Activated B cell treated with CpG ODN at 0.5 μM for 24 hours (primary cell): ENCODE results near the gene ITGA5. TPM values are rescaled to one million over a fixed set of nuclear protein-coding genes. Genes with fewer than 3 reads are reported as not detected.
A peak's percentile ranks its signal among the peaks of the same experiment; 100 is the strongest.

Experiments
- ATAC-seq: fragments of 200-7000 bp; cut with Tn5 transposase; one replicate; pipeline ENCODE4 v1.10.0; 2021; ENCODE audit warnings: low read depth, mild to moderate bottlenecking, moderate library complexity
- CTCF ChIA-PET: fragments of 350-600 bp; sonication (Branson Sonifier 250); formaldehyde crosslinking; loops from one replicate; lab custom pipeline; 2021; ENCODE audit warnings: antibody characterized with exemption; lab: Charles Lee
- POLR2A ChIA-PET: fragments of 350-600 bp; sonication (Branson Sonifier 250); formaldehyde crosslinking; loops from one replicate; lab custom pipeline; 2021; ENCODE audit warnings: antibody characterized with exemption; lab: Charles Lee
- DNase-seq: peaks from one replicate; pipeline ENCODE4 v3.0.0; 2022
- H3K27ac Mint-ChIP-seq: one replicate; pipeline ENCODE4 v1.8.0; 2020; ENCODE audit warnings: mixed read lengths
- H3K27me3 Mint-ChIP-seq: one replicate; pipeline ENCODE4 v1.8.0; 2021; ENCODE audit warnings: mixed read lengths
- H3K36me3 Mint-ChIP-seq: one replicate; pipeline ENCODE4 v1.8.0; 2021; ENCODE audit warnings: low read depth, mixed read lengths
- H3K4me1 Mint-ChIP-seq: one replicate; pipeline ENCODE4 v1.8.0; 2021; ENCODE audit warnings: mixed read lengths
- H3K4me3 Mint-ChIP-seq: one replicate; pipeline ENCODE4 v1.8.0; 2020; ENCODE audit warnings: mild to moderate bottlenecking, mixed read lengths
- H3K9me3 Mint-ChIP-seq: one replicate; pipeline ENCODE4 v1.8.0; 2020; ENCODE audit warnings: mixed read lengths
- intact Hi-C: fragments of 100-400 bp; cut with micrococcal nuclease; formaldehyde crosslinking; loops from one replicate; pipeline ENCODE4 v1.15.1; 2024
- total RNA-seq: library from RNA; stranded (reverse); gene quantifications from 2 replicates; pipeline ENCODE4 v1.2.3, GENCODE V29; 2022
- TF ChIP-seq, protein P1 (sequence below): fragments of 200-600 bp; IDR thresholded peaks from one replicate; pipeline ENCODE4 v1.8.0; 2022; ENCODE audit warnings: antibody characterized with exemption, mild to moderate bottlenecking

Gene ITGA5
- total RNA-seq, 1 donor from 2014 or later = 1.0 TPM

DNA sequence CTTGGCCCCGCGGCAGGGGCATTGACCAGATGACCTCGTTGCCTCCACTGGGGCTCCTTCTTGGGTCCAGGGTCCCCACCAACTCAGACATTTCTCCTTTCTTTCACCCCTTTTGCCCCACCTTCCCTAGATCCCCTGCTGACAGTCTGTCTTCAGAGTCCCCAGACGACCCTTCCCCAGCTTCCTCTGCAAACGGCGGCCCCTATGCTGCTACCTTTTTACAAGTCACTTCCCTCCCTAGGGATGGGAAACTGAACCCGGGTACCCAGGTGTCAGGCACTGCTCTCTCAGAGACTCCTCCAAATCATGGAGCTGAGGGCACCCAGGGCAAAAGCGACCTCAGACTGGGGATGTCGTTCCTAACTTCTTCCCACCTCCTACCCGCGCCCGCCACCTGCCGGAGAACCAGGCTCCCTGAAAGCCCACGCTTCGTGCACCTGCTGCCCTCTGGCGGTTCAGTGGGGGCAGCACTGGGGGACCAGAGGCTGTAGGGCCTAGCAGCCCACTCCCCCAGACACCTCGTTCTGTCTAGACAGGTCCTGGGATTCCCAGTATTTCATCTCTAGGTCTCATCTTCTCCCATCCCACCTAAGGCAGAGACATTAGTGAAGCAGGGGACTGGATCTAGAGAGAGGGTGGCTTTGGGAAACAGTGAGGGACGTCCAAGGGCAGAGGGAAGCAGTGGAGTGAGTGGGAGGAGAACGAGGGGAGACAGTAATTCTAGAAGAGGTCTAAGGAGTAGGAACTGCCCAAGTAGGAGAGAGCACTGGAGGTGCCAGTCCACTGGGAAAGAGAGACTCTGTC, 39.5 kb downstream of the ITGA5 start:
- TF ChIP-seq, protein P1, sequence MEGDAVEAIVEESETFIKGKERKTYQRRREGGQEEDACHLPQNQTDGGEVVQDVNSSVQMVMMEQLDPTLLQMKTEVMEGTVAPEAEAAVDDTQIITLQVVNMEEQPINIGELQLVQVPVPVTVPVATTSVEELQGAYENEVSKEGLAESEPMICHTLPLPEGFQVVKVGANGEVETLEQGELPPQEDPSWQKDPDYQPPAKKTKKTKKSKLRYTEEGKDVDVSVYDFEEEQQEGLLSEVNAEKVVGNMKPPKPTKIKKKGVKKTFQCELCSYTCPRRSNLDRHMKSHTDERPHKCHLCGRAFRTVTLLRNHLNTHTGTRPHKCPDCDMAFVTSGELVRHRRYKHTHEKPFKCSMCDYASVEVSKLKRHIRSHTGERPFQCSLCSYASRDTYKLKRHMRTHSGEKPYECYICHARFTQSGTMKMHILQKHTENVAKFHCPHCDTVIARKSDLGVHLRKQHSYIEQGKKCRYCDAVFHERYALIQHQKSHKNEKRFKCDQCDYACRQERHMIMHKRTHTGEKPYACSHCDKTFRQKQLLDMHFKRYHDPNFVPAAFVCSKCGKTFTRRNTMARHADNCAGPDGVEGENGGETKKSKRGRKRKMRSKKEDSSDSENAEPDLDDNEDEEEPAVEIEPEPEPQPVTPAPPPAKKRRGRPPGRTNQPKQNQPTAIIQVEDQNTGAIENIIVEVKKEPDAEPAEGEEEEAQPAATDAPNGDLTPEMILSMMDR = peak; percentile 99
- POLR2A ChIA-PET = interaction anchor here (0.5 to 1.7 kb wide), 4 partner anchors 9 to 99 kb away, joined by 3 to 9 read pairs (median 4); partner anchors contain the start of gene HNRNPA1
- peaks cover 38% of the 10 kb centered on the region for H3K4me1 Mint-ChIP-seq

GRCh38 chr12:54378796-54379397, 40.2 kb downstream of the ITGA5 start:
- Mint-ChIP-seq H3K4me1 (peaks cover 31% of the 10 kb centered on the region), H3K36me3 (no peaks in the 10 kb centered on the region), H3K4me3 (peak overlapping the region; percentile 65), H3K27me3 (no peaks in the 10 kb centered on the region), H3K27ac (no peak overlapping the region), H3K9me3 (no peaks in the 10 kb centered on the region)
- ChIA-PET POLR2A (interaction anchor here (0.5 to 1.7 kb wide), 4 partner anchors 8 to 99 kb away, joined by 3 to 9 read pairs (median 4); partner anchors contain the start of gene HNRNPA1), CTCF (interaction anchor here (0.9 to 5.9 kb wide), 19 partner anchors 8 to 164 kb away, joined by 3 to 30 read pairs (median 6); partner anchors contain the start of gene COPZ1)
- DNase-seq (no peak), ATAC-seq (peak; percentile 59)
- TF ChIP-seq, protein P1 = no peak
- intact Hi-C loops = loop anchor here (1.0 kb wide), 3 partner anchors 11 to 159 kb away; no protein-coding TSS in a partner anchor

More for the DNA sequence above, 39.5 kb downstream of the ITGA5 start:
- Mint-ChIP-seq H3K27ac (peak overlapping the region; percentile 24), H3K9me3 (no peaks in the 10 kb centered on the region), H3K4me3 (peak overlapping the region; percentile 65), H3K27me3 (no peaks in the 10 kb centered on the region), H3K36me3 (no peaks in the 10 kb centered on the region)
- peak; percentile 92 for ATAC-seq
- CTCF ChIA-PET = interaction anchor here (0.9 to 5.9 kb wide), 21 partner anchors 8 to 165 kb away, joined by 3 to 30 read pairs (median 6); partner anchors contain the start of gene COPZ1
- intact Hi-C loops = loop anchor here (1.0 kb wide), 3 partner anchors 11 to 159 kb away; no protein-coding TSS in a partner anchor
- peak; percentile 84 for DNase-seq

- POLR2A ChIA-PET = no interaction called here
These were observed 41.1 kb downstream of the ITGA5 start for GRCh38 chr12:54377797-54378515.

GRCh38 chr12:54377007-54377406, 42.1 kb downstream of the ITGA5 start:
- CTCF ChIA-PET = no interaction called here
- intact Hi-C loops = no loop called here
- no peak overlapping the region for H3K4me3 Mint-ChIP-seq

More at GRCh38 chr12:54377797-54378515, 41.1 kb downstream of the ITGA5 start:
- CTCF ChIA-PET = interaction anchor here (1.6 to 5.9 kb wide), 5 partner anchors 10 to 60 kb away, joined by 5 to 30 read pairs (median 8); partner anchors contain the start of gene COPZ1
- Mint-ChIP-seq H3K27ac (no peak overlapping the region), H3K4me1 (peaks cover 21% of the 10 kb centered on the region), H3K36me3 (peaks cover 4% of the 10 kb centered on the region), H3K9me3 (no peaks in the 10 kb centered on the region), H3K27me3 (no peaks in the 10 kb centered on the region), H3K4me3 (peak overlapping the region; percentile 38)
- intact Hi-C loops = no loop called here
- TF ChIP-seq, protein P1 = no peak
- ATAC-seq (no peak), DNase-seq (no peak)

More at GRCh38 chr12:54377007-54377406, 42.1 kb downstream of the ITGA5 start:
- Mint-ChIP-seq H3K4me1 (peaks cover 21% of the 10 kb centered on the region), H3K9me3 (no peaks in the 10 kb centered on the region), H3K27ac (no peak overlapping the region), H3K27me3 (no peaks in the 10 kb centered on the region), H3K36me3 (peaks cover 6% of the 10 kb centered on the region)
- no peak for DNase-seq
- POLR2A ChIA-PET = interaction anchor here (0.6 kb wide), 1 partner anchor 127 kb away, joined by 3 read pairs; no protein-coding TSS in a partner anchor
- TF ChIP-seq, protein P1 = no peak
- ATAC-seq = no peak
